SK-N-SH treated with all-trans-retinoic acid at 6 μM for 48 hours (cell line): ENCODE measurements around the gene IFTAP.

Experiments
- ATAC-seq: fragments of 200-7000 bp; cut with Tn5 transposase; 3 replicates; pipeline ENCODE4 v1.9.1; 2020; ENCODE audit warnings: mild to moderate bottlenecking, moderate library complexity
- ARNTL ChIP-seq: fragments of 450-650 bp; formaldehyde crosslinking; IDR thresholded peaks from 2 replicates; pipeline ENCODE4 v1.5.0; 2020; ENCODE audit warnings: low read depth, mild to moderate bottlenecking, moderate library complexity, borderline replicate concordance
- BACH2 ChIP-seq: fragments of 250-450 bp; sonication (Bioruptor Pico); IDR thresholded peaks from 2 replicates; pipeline ENCODE4 v1.9.0; 2021; ENCODE audit warnings: mild to moderate bottlenecking, borderline replicate concordance
- CSDC2 ChIP-seq: fragments of 250-450 bp; sonication (Bioruptor Pico); IDR thresholded peaks from 2 replicates; pipeline ENCODE4 v1.5.0; 2020; ENCODE audit warnings: mild to moderate bottlenecking, moderate library complexity
- ESRRG ChIP-seq: fragments of 250-450 bp; sonication (Bioruptor Pico); IDR thresholded peaks from 2 replicates; pipeline ENCODE4 v1.6.1; 2021; ENCODE audit warnings: mild to moderate bottlenecking
- GLIS3 ChIP-seq: fragments of 250-450 bp; sonication (Bioruptor Pico); IDR thresholded peaks from 2 replicates; pipeline ENCODE4 v1.5.0; 2020; ENCODE audit warnings: mild to moderate bottlenecking, moderate library complexity
- ISL1 ChIP-seq: fragments of 250-450 bp; sonication (Bioruptor Pico); IDR thresholded peaks from 2 replicates; pipeline ENCODE4 v2.1.2; 2022; ENCODE audit warnings: mild to moderate bottlenecking, moderate library complexity
- OSR1 ChIP-seq: fragments of 250-450 bp; sonication (Bioruptor Pico); IDR thresholded peaks from 2 replicates; pipeline ENCODE4 v1.8.0; 2022; ENCODE audit warnings: moderate library complexity, mild to moderate bottlenecking, inconsistent platforms
- PPARA ChIP-seq: fragments of 250-450 bp; sonication (Bioruptor Pico); IDR thresholded peaks from 2 replicates; pipeline ENCODE4 v1.5.0; 2020; ENCODE audit warnings: mild to moderate bottlenecking, borderline replicate concordance
- RARB ChIP-seq: fragments of 250-450 bp; sonication (Bioruptor Pico); IDR thresholded peaks from 2 replicates; pipeline ENCODE4 v1.8.0; 2021; ENCODE audit warnings: mild to moderate bottlenecking, moderate library complexity
- SNAI2 ChIP-seq: fragments of 250-450 bp; sonication (Bioruptor Pico); IDR thresholded peaks from 2 replicates; pipeline ENCODE4 v1.5.0; 2020; ENCODE audit warnings: mild to moderate bottlenecking, moderate library complexity
- TCF4 ChIP-seq: fragments of 250-450 bp; sonication (Bioruptor Pico); IDR thresholded peaks from 2 replicates; pipeline ENCODE4 v1.8.0; 2021; ENCODE audit warnings: mild to moderate bottlenecking, moderate library complexity, borderline replicate concordance
- TOX ChIP-seq: fragments of 250-450 bp; sonication (Bioruptor Pico); IDR thresholded peaks from 2 replicates; pipeline ENCODE4 v1.8.0; 2021; ENCODE audit warnings: mild to moderate bottlenecking, moderate library complexity, borderline replicate concordance
- ZC3H10 ChIP-seq: fragments of 250-450 bp; sonication (Bioruptor Pico); IDR thresholded peaks from 2 replicates; pipeline ENCODE4 v1.5.1; 2021; ENCODE audit warnings: mild to moderate bottlenecking, moderate library complexity
- ZFP3 ChIP-seq: fragments of 250-450 bp; sonication (Bioruptor Pico); IDR thresholded peaks from 2 replicates; pipeline ENCODE4 v1.5.0; 2020; ENCODE audit warnings: mild to moderate bottlenecking, moderate library complexity
- ZFP30 ChIP-seq: fragments of 450-650 bp; formaldehyde crosslinking; IDR thresholded peaks from 2 replicates; pipeline ENCODE4 v1.5.0; 2022; ENCODE audit warnings: mild to moderate bottlenecking, moderate library complexity
- ZNF565 ChIP-seq: fragments of 450-650 bp; formaldehyde crosslinking; conservative IDR thresholded peaks from 2 replicates; pipeline ENCODE4 v1.5.0; 2020; ENCODE audit warnings: low read depth, mild to moderate bottlenecking, moderate library complexity
- ZNF70 ChIP-seq: fragments of 450-650 bp; formaldehyde crosslinking; IDR thresholded peaks from 2 replicates; pipeline ENCODE4 v1.5.0; 2020; ENCODE audit warnings: mild to moderate bottlenecking, moderate library complexity
- ZNF8 ChIP-seq: fragments of 450-650 bp; formaldehyde crosslinking; IDR thresholded peaks from 2 replicates; pipeline ENCODE4 v1.5.0; 2020; ENCODE audit warnings: mild to moderate bottlenecking, moderate library complexity
- TF ChIP-seq, protein P1 (sequence below): fragments of 250-450 bp; sonication (Bioruptor Pico); IDR thresholded peaks from 2 replicates; pipeline ENCODE4 v1.5.1; 2020; ENCODE audit warnings: low read depth, mild to moderate bottlenecking, moderate library complexity
- TF ChIP-seq, protein P2 (sequence below): fragments of 250-450 bp; sonication (Bioruptor Pico); IDR thresholded peaks from 2 replicates; pipeline ENCODE4 v1.8.0; 2020; ENCODE audit warnings: mild to moderate bottlenecking, moderate library complexity, borderline replicate concordance
- TF ChIP-seq, protein P3 (sequence below): fragments of 250-450 bp; sonication (Bioruptor Pico); IDR thresholded peaks from 2 replicates; pipeline ENCODE4 v1.8.0; 2021; ENCODE audit warnings: low read depth, mild to moderate bottlenecking, moderate library complexity, borderline replicate concordance
- TF ChIP-seq, protein P4 (sequence below): fragments of 250-450 bp; sonication (Bioruptor Pico); IDR thresholded peaks from 2 replicates; pipeline ENCODE4 v1.5.0; 2020; ENCODE audit warnings: mild to moderate bottlenecking, moderate library complexity
- TF ChIP-seq, protein P5 (sequence below): fragments of 250-450 bp; sonication (Bioruptor Pico); IDR thresholded peaks from 2 replicates; pipeline ENCODE4 v1.5.1; 2021; ENCODE audit warnings: mild to moderate bottlenecking, moderate library complexity

The IFTAP gene

DNA sequence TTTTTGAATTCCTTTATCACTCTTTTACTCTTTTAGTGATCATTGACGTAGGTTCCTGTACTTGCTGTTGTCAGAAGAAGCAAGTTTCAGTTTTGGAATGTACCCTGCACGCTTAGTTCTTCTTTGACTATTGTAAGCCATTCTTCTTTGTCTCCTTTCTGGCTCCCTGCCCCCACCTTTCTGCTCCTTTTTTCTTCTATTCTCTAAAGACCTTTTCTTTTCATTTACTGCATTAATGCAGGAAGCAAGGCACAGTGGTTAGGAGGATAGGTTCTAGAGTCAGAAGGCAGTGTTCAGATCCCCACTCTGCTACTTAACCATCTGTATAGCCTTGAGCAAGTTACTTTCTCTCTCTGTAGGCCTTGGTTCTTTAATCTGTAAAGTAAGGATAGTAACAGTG is 37.5 kb downstream of the IFTAP start:
- TF ChIP-seq RARB (CRISPR knock-in tag), result no peak
- TF ChIP-seq OSR1, result no peak
- TF ChIP-seq, protein P1, sequence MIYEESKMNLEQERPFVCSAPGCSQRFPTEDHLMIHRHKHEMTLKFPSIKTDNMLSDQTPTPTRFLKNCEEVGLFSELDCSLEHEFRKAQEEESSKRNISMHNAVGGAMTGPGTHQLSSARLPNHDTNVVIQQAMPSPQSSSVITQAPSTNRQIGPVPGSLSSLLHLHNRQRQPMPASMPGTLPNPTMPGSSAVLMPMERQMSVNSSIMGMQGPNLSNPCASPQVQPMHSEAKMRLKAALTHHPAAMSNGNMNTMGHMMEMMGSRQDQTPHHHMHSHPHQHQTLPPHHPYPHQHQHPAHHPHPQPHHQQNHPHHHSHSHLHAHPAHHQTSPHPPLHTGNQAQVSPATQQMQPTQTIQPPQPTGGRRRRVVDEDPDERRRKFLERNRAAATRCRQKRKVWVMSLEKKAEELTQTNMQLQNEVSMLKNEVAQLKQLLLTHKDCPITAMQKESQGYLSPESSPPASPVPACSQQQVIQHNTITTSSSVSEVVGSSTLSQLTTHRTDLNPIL (CRISPR knock-in tag), result no peak
- TF ChIP-seq SNAI2 (CRISPR knock-in tag), result no peak
- TF ChIP-seq ZFP30 (CRISPR knock-in tag), result no peak
- no peak for TF ChIP-seq CSDC2 (CRISPR knock-in tag)
- TF ChIP-seq, protein P2, sequence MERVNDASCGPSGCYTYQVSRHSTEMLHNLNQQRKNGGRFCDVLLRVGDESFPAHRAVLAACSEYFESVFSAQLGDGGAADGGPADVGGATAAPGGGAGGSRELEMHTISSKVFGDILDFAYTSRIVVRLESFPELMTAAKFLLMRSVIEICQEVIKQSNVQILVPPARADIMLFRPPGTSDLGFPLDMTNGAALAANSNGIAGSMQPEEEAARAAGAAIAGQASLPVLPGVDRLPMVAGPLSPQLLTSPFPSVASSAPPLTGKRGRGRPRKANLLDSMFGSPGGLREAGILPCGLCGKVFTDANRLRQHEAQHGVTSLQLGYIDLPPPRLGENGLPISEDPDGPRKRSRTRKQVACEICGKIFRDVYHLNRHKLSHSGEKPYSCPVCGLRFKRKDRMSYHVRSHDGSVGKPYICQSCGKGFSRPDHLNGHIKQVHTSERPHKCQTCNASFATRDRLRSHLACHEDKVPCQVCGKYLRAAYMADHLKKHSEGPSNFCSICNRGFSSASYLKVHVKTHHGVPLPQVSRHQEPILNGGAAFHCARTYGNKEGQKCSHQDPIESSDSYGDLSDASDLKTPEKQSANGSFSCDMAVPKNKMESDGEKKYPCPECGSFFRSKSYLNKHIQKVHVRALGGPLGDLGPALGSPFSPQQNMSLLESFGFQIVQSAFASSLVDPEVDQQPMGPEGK (CRISPR knock-in tag), result no peak
- no peak for TF ChIP-seq ESRRG (CRISPR knock-in tag)
- TF ChIP-seq ZFP3 (CRISPR knock-in tag), result no peak
- TF ChIP-seq, protein P3, sequence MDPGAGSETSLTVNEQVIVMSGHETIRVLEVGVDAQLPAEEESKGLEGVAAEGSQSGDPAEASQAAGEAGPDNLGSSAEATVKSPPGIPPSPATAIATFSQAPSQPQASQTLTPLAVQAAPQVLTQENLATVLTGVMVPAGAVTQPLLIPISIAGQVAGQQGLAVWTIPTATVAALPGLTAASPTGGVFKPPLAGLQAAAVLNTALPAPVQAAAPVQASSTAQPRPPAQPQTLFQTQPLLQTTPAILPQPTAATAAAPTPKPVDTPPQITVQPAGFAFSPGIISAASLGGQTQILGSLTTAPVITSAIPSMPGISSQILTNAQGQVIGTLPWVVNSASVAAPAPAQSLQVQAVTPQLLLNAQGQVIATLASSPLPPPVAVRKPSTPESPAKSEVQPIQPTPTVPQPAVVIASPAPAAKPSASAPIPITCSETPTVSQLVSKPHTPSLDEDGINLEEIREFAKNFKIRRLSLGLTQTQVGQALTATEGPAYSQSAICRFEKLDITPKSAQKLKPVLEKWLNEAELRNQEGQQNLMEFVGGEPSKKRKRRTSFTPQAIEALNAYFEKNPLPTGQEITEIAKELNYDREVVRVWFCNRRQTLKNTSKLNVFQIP (CRISPR knock-in tag), result no peak
- no peak for TF ChIP-seq ISL1 (CRISPR knock-in tag)
- TF ChIP-seq BACH2, result no peak
- no peak for TF ChIP-seq TCF4
- TF ChIP-seq ZC3H10, result no peak
- TF ChIP-seq, protein P4, sequence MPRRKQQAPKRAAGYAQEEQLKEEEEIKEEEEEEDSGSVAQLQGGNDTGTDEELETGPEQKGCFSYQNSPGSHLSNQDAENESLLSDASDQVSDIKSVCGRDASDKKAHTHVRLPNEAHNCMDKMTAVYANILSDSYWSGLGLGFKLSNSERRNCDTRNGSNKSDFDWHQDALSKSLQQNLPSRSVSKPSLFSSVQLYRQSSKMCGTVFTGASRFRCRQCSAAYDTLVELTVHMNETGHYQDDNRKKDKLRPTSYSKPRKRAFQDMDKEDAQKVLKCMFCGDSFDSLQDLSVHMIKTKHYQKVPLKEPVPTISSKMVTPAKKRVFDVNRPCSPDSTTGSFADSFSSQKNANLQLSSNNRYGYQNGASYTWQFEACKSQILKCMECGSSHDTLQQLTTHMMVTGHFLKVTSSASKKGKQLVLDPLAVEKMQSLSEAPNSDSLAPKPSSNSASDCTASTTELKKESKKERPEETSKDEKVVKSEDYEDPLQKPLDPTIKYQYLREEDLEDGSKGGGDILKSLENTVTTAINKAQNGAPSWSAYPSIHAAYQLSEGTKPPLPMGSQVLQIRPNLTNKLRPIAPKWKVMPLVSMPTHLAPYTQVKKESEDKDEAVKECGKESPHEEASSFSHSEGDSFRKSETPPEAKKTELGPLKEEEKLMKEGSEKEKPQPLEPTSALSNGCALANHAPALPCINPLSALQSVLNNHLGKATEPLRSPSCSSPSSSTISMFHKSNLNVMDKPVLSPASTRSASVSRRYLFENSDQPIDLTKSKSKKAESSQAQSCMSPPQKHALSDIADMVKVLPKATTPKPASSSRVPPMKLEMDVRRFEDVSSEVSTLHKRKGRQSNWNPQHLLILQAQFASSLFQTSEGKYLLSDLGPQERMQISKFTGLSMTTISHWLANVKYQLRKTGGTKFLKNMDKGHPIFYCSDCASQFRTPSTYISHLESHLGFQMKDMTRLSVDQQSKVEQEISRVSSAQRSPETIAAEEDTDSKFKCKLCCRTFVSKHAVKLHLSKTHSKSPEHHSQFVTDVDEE (CRISPR knock-in tag), result no peak
- no peak for TF ChIP-seq PPARA (CRISPR knock-in tag)
- no peak for TF ChIP-seq ZNF8 (CRISPR knock-in tag)
- no peak for TF ChIP-seq GLIS3 (CRISPR knock-in tag)
- no peak for ATAC-seq

DNA sequence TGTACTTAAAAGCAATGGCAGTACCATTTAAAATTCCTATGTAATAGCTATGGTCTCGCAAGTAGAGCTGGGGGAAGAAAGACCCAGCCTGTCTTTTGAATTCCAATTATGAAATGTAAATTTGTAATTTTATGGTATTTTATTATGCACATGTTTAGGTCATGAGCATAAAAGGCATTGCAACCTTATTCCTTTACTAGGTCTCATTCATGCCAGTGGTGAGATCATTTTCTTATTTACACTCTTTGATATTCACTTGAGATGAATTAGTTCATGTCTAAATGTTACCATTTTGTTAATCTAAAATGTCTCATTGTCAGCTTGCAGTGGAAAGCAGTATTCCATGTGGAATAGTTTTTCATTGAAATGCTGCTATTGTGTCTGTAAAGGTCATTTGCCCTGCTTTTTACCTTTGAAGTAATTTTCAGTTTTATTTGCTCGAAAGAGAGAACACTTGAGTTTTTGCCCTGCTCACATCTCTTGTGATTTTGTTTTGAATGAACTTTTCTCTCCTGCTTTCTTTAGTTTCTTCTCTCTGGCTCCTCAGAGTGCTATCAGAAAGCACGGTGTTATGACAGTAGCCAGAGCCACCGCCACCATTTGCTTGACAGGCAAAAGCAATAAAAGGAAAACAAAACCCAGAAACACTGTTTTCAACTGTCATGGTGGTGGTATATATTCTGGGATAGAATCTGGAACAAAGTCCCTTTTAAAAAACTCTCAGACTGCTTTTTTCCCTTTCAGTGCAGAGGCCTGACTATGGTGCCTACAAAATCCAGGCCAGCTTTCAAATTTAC is 41.0 kb downstream of the IFTAP start:
- TF ChIP-seq ZNF70 (CRISPR knock-in tag) (no peak), ARNTL (no peak), ISL1 (CRISPR knock-in tag) (no peak), CSDC2 (CRISPR knock-in tag) (no peak), GLIS3 (CRISPR knock-in tag) (no peak), BACH2 (no peak), SNAI2 (CRISPR knock-in tag) (no peak)
- TF ChIP-seq, protein P3 (CRISPR knock-in tag), result no peak
- no peak for ATAC-seq

DNA sequence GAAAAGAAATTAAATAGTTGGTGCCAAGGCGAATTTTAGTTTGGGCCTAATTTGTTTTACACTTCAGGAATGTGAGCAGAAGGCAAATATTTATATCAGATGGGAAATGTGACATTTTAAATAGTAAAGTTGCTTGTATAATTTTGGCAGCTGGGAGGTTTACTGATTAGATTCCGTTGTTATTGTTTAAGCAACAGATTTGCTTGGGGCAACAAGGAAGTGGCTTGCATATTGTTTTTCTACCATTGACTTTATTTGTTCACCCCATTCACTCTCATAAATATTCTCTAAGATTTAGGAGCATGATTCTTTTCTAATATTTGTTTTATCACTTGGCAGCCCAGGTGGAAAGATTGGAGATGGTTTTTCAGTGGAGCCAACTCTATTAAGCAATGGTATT is 44.3 kb downstream of the IFTAP start:
- no peak for ATAC-seq
- no peak for TF ChIP-seq TOX (CRISPR knock-in tag)
- TF ChIP-seq, protein P1 (CRISPR knock-in tag), result no peak
- TF ChIP-seq, protein P2 (CRISPR knock-in tag), result no peak
- no peak for TF ChIP-seq SNAI2 (CRISPR knock-in tag)
- TF ChIP-seq BACH2, result no peak
- no peak for TF ChIP-seq CSDC2 (CRISPR knock-in tag)
- TF ChIP-seq, protein P5, sequence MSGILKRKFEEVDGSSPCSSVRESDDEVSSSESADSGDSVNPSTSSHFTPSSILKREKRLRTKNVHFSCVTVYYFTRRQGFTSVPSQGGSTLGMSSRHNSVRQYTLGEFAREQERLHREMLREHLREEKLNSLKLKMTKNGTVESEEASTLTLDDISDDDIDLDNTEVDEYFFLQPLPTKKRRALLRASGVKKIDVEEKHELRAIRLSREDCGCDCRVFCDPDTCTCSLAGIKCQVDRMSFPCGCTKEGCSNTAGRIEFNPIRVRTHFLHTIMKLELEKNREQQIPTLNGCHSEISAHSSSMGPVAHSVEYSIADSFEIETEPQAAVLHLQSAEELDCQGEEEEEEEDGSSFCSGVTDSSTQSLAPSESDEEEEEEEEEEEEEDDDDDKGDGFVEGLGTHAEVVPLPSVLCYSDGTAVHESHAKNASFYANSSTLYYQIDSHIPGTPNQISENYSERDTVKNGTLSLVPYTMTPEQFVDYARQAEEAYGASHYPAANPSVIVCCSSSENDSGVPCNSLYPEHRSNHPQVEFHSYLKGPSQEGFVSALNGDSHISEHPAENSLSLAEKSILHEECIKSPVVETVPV, result no peak
- no peak for TF ChIP-seq TCF4
- TF ChIP-seq PPARA (CRISPR knock-in tag), result no peak
- TF ChIP-seq ZNF565 (CRISPR knock-in tag), result no peak
- TF ChIP-seq OSR1, result no peak
